GM13976 (cell line): Measurements from ENCODE around the gene RNF208.

ENCODE experiments used
- DNase-seq: peaks from one replicate; pipeline ENCODE4 v3.0.0; 2012; ENCODE audit warnings: low spot score
- in situ Hi-C: fragments of 300-500 bp; cut with MboI; formaldehyde crosslinking; loops from one replicate; pipeline ENCODE4 v1.12.0; 2022; ENCODE audit warnings: low sequenced_read_pairs, mixed read lengths, inconsistent platforms; ENCODE audit not compliant: unreplicated experiment
- TF ChIP-seq, protein P1 (sequence below): IDR thresholded peaks from 2 replicates; pipeline ENCODE4 v1.5.1; 2012; ENCODE audit warnings: borderline replicate concordance, mild to moderate bottlenecking; ENCODE audit not compliant: insufficient read depth; ENCODE audit errors: extremely low read depth, missing control alignments, control extremely low read depth

The RNF208 gene

DNA sequence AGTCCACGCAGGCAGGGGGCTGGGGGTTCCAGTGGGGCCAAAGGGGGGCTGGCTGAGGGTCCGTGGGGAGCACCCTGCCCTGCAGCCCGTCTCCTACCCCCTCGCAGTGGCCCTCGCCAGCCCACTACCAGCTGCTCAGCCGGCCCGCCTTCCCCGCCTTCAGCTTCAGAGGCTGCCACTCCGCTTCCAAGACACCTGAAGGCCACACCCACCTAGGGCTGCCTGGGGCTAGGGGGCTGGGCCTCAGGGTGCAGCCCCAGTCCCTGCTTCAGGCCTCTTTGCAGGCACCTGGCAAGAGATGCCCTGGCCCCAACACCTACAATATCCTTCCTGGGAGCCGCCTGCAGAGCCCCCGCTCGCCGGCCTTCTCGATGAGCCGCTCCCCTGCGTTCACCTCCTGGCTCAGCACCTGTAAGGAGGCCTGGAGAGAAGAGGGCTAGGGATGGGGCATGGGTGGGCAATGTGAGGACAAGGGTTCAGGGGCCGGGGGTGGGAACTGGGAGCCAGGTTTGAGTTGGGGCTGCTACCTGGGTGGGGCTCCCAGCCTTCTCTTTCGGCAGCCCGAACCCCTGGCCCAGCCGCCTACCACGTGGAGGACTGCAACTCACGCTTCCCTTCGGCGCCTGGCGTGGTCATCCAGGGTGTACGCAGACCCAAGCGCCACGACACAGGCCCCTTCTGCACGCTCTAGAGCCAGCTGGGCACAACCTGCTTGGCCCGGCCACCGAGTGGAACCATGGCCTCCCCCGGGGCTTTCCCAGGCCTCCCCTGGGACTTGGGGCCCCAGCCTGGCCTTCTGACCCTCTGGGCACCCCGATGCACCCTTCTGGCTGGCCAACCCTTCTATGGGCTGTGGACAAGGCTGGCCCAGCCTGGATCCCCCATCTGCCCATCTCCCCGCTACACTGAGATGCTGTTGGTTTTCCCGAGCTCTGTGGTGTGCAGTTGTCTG is 30.8 kb upstream of the RNF208 start:
- DNase-seq = no peak
- in situ Hi-C loops = no loop called here
- TF ChIP-seq, protein P1, sequence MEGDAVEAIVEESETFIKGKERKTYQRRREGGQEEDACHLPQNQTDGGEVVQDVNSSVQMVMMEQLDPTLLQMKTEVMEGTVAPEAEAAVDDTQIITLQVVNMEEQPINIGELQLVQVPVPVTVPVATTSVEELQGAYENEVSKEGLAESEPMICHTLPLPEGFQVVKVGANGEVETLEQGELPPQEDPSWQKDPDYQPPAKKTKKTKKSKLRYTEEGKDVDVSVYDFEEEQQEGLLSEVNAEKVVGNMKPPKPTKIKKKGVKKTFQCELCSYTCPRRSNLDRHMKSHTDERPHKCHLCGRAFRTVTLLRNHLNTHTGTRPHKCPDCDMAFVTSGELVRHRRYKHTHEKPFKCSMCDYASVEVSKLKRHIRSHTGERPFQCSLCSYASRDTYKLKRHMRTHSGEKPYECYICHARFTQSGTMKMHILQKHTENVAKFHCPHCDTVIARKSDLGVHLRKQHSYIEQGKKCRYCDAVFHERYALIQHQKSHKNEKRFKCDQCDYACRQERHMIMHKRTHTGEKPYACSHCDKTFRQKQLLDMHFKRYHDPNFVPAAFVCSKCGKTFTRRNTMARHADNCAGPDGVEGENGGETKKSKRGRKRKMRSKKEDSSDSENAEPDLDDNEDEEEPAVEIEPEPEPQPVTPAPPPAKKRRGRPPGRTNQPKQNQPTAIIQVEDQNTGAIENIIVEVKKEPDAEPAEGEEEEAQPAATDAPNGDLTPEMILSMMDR = no peak

DNA sequence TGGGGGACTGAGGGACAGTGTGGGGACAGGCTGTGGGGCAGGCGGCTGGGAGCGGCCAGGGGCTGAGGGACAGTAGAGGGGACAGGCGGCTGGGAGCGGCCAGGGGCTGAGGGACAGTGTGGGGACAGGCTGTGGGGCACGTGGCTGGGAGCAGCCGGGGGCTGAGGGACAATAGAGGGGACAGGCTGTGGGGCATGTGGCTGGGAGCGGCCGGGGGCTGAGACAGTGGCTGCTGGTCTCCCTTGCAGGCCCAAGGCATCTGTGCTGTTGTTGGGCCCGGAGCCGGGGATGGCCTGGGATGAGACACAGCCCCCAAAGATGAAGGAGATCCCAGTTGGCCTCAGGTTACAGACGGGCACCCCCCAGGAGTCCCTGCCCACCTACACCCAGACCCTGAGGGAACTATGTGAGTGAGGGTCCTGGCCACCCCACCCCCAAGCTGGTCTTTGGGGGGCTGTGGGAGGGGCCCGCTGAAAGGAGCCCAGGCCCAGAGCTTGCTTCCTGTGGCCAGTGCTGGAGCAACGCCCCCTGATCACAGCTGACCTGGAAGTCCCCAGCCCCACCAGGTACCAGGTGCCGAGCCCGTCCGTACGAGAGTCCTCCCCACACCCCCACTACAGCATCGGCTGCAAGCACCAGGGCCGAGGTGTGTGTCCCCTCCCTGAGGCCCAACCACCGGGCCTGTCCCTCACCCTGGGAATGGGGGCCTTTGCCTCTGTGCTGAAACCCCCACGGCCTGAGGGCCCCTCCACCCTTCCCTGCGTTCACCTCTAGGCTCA is 29.6 kb upstream of the RNF208 start:
- TF ChIP-seq, protein P1 = no peak
- in situ Hi-C loops = no loop called here
- DNase-seq = no peak

DNA sequence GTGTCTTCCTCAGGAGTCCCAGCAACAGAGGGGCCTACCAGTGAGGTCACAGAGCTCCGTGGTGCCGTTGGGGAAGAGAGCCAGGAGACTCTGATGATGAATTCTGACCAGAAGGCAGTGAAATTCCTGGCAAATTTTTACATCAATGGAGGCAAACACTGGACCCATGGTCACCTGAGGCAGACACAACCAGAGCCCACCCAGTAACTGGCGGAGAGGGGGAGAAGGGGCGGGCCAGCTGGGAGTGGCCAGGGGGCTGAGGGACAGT is 29.1 kb upstream of the RNF208 start, which contains the start of gene STPG3:
TSS of gene STPG3 (plus strand) at position 93 of the 268 bp plus-strand sequence. CDS start at position 94, 1 bp downstream.
- TF ChIP-seq, protein P1 = no peak
- in situ Hi-C loops = no loop called here
- no peak for DNase-seq

DNA sequence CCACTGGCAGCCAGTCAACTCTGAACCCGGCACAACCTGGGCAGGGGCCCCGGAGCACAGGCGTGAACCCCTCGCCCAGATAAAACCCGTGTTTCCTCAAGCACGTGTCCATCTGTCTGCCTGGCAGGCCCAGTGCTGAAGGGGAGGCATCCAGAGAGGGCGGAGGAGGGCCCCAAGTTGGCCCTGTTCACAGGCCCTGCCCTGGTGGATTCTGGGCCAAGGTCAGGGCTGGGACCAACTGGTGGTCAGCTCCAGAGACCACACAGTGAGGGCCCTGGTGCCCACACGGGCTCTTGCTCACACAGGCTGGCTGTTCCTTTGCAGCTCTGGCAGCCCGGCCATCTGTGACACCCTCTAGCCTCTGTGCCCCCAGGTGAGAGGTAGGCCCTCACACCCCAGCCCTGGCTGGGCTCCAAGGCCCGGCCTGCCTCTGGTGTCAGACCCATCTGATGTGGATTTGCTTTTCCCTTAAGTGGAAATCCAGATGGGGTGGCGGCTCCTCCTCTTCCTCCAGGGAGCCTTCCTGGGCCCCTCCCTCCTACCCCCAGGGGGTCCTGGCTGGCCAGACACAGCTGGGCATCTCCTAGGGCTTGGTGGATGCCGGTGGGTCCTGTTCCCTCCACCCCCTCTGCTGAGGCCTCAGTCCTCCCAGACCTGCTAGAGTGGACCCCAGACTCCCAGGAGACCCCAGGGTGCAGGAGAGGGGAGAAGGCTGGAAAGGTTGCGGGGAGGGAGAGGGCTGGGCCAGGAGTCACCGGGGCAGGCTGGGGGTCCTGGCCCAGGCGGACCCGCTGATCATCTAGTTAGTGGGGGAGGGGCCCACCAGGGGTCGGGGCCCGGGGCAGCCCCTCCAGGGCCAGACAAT is 28.5 kb upstream of the RNF208 start:
- TF ChIP-seq, protein P1 = no peak
- DNase-seq = no peak
- in situ Hi-C loops = no loop called here

DNA sequence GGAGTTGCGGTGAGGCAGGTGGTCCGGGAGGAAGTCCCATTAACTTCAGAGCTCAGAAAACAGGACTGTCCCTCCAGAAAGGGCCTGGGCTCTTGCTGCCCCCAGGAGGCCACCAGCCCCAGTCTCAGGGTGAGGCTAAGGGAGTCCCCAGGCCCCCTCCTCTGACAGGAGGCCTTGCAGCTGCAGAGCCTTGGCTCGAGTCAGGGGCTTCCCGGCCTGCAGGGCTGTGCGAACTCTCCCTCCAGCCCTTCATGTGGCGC is 25.8 kb upstream of the RNF208 start:
- in situ Hi-C loops = no loop called here
- no peak for DNase-seq
- TF ChIP-seq, protein P1 = no peak
